ENCODE results near the gene USP17L20.
"Not testable (repeated sequence)": the region's sequence is repeated elsewhere in the genome, so short reads cannot be mapped to it uniquely, and the experiment has no call there.

The USP17L20 gene, protein sequence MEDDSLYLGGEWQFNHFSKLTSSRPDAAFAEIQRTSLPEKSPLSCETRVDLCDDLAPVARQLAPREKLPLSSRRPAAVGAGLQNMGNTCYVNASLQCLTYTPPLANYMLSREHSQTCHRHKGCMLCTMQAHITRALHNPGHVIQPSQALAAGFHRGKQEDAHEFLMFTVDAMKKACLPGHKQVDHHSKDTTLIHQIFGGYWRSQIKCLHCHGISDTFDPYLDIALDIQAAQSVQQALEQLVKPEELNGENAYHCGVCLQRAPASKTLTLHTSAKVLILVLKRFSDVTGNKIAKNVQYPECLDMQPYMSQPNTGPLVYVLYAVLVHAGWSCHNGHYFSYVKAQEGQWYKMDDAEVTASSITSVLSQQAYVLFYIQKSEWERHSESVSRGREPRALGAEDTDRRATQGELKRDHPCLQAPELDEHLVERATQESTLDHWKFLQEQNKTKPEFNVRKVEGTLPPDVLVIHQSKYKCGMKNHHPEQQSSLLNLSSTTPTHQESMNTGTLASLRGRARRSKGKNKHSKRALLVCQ

DNA sequence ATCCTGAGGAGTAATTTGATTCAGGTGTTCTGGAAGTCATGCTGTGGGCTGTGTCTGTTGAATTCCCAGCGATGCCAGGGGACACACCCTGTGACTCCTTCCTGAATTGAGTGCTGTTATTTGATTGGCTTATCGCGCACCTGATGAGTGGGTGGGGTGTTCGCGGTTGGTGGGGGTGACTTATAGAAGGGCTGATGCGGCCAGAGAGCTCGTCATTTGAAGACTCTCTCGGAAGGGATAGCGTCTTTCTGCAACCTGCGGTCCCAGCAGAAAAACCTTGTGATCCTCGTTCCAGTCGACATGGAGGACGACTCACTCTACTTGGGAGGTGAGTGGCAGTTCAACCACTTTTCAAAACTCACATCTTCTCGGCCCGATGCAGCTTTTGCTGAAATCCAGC, at the start of gene USP17L20:
USP17L20 (plus strand) TSS at position 301 of the 400 bp plus-strand sequence; CDS start at position 301, 0 bp downstream.
- not testable (repeated sequence) for H3K9me3 Mint-ChIP-seq (ENCODE audit: low read depth); H3K4me1 Mint-ChIP-seq (ENCODE audit: low read depth); H3K36me3 Mint-ChIP-seq; H3K4me3 Mint-ChIP-seq; H3K27me3 Mint-ChIP-seq; H3K27ac Mint-ChIP-seq

DNA sequence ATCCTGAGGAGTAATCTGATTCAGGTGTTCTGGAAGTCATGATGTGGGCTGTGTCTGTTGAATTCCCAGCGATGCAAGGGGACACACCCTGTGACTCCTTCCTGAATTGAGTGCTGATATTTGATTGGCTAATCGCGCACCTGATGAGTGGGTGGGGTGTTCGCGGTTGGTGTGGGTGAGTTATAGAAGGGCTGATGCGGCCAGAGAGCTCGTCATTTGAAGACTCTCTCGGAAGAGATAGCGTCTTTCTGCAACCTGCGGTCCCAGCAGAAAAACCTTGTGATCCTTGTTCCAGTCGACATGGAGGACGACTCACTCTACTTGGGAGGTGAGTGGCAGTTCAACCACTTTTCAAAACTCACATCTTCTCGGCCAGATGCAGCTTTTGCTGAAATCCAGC, 47.6 kb upstream of the USP17L20 start, which contains the start of gene USP17L10:
USP17L10 (plus strand) TSS at position 301 of the 400 bp plus-strand sequence; CDS start at position 301, 0 bp downstream.
- H3K9me3 Mint-ChIP-seq (ENCODE audit: low read depth); H3K4me1 Mint-ChIP-seq (ENCODE audit: low read depth); H3K27me3 Mint-ChIP-seq; H3K27ac Mint-ChIP-seq; H3K4me3 Mint-ChIP-seq; H3K36me3 Mint-ChIP-seq: not testable (repeated sequence)

DNA sequence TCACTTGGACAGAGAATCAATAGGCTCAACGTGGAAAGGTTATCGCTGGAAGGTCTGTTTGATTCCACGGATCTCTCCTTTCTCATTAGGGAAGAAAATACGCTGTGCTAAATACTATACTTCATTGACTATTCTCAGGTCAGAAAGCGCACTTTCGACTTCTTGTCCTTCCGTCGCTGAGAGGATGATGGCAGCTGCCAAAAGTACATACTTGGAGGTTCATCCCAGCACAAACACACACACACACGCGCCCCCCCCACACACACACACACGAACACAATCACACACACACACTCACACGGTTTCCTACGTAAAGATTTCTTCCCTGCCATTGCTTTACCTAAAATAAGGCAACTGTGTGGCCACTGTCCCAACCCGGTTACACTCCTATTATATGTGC, 43.2 kb upstream of the USP17L20 start:
- H3K4me3 Mint-ChIP-seq; H3K27me3 Mint-ChIP-seq; H3K9me3 Mint-ChIP-seq (ENCODE audit: low read depth); H3K36me3 Mint-ChIP-seq; H3K27ac Mint-ChIP-seq; H3K4me1 Mint-ChIP-seq (ENCODE audit: low read depth): not testable (repeated sequence)

DNA sequence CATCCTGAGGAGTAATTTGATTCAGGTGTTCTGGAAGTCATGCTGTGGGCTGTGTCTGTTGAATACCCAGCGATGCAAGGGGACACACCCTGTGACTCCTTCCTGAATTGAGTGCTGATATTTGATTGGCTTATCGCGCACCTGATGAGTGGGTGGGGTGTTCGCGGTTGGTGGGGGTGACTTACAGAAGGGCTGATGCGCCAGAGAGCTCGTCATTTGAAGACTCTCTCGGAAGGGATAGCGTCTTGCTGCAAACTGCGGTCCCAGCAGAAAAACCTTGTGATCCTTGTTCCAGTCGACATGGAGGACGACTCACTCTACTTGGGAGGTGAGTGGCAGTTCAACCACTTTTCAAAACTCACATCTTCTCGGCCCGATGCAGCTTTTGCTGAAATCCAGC, 42.8 kb upstream of the USP17L20 start, which contains the start of gene USP17L11:
USP17L11 (plus strand) TSS at position 301 of the 400 bp plus-strand sequence; CDS start at position 301, 0 bp downstream.
- not testable (repeated sequence) for H3K27ac Mint-ChIP-seq; H3K27me3 Mint-ChIP-seq; H3K4me3 Mint-ChIP-seq; H3K36me3 Mint-ChIP-seq; H3K9me3 Mint-ChIP-seq (ENCODE audit: low read depth); H3K4me1 Mint-ChIP-seq (ENCODE audit: low read depth)

DNA sequence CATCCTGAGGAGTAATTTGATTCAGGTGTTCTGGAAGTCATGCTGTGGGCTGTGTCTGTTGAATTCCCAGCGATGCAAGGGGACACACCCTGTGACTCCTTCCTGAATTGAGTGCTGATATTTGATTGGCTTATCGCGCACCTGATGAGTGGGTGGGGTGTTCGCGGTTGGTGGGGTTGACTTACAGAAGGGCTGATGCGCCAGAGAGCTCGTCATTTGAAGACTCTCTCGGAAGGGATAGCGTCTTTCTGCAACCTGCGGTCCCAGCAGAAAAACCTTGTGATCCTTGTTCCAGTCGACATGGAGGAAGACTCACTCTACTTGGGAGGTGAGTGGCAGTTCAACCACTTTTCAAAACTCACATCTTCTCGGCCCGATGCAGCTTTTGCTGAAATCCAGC, 38.1 kb upstream of the USP17L20 start, which contains the start of gene USP17L12:
USP17L12 (plus strand) TSS at position 301 of the 400 bp plus-strand sequence; CDS start at position 301, 0 bp downstream.
- H3K9me3 Mint-ChIP-seq (ENCODE audit: low read depth); H3K27ac Mint-ChIP-seq; H3K4me3 Mint-ChIP-seq; H3K36me3 Mint-ChIP-seq; H3K27me3 Mint-ChIP-seq; H3K4me1 Mint-ChIP-seq (ENCODE audit: low read depth): not testable (repeated sequence)

DNA sequence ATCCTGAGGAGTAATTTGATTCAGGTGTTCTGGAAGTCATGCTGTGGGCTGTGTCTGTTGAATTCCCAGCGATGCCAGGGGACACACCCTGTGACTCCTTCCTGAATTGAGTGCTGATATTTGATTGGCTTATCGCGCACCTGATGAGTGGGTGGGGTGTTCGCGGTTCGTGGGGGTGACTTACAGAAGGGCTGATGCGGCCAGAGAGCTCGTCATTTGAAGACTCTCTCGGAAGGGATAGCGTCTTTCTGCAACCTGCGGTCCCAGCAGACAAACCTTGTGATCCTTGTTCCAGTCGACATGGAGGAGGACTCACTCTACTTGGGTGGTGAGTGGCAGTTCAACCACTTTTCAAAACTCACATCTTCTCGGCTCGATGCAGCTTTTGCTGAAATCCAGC, 33.3 kb upstream of the USP17L20 start, which contains the start of gene USP17L13:
USP17L13 (plus strand) TSS at position 301 of the 400 bp plus-strand sequence; CDS start at position 301, 0 bp downstream.
- H3K36me3 Mint-ChIP-seq; H3K9me3 Mint-ChIP-seq (ENCODE audit: low read depth); H3K27ac Mint-ChIP-seq; H3K4me3 Mint-ChIP-seq; H3K27me3 Mint-ChIP-seq; H3K4me1 Mint-ChIP-seq (ENCODE audit: low read depth): not testable (repeated sequence)

DNA sequence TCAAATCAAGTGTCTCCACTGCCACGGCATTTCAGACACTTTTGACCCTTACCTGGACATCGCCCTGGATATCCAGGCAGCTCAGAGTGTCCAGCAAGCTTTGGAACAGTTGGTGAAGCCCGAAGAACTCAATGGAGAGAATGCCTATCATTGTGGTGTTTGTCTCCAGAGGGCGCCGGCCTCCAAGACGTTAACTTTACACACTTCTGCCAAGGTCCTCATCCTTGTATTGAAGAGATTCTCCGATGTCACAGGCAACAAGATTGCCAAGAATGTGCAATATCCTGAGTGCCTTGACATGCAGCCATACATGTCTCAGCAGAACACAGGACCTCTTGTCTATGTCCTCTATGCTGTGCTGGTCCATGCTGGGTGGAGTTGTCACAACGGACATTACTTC, 27.7 kb upstream of the USP17L20 start:
- H3K4me1 Mint-ChIP-seq (ENCODE audit: low read depth); H3K9me3 Mint-ChIP-seq (ENCODE audit: low read depth); H3K27me3 Mint-ChIP-seq; H3K27ac Mint-ChIP-seq; H3K36me3 Mint-ChIP-seq; H3K4me3 Mint-ChIP-seq: not testable (repeated sequence)

DNA sequence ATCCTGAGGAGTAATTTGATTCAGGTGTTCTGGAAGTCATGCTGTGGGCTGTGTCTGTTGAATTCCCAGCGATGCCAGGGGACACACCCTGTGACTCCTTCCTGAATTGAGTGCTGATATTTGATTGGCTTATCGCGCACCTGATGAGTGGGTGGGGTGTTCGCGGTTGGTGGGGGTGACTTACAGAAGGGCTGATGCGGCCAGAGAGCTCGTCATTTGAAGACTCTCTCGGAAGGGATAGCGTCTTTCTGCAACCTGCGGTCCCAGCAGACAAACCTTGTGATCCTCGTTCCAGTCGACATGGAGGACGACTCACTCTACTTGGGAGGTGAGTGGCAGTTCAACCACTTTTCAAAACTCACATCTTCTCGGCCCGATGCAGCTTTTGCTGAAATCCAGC, 23.8 kb upstream of the USP17L20 start, which contains the start of gene USP17L15:
USP17L15 (plus strand) TSS at position 301 of the 400 bp plus-strand sequence; CDS start at position 301, 0 bp downstream.
- H3K4me1 Mint-ChIP-seq (ENCODE audit: low read depth); H3K9me3 Mint-ChIP-seq (ENCODE audit: low read depth); H3K27me3 Mint-ChIP-seq; H3K36me3 Mint-ChIP-seq; H3K4me3 Mint-ChIP-seq; H3K27ac Mint-ChIP-seq: not testable (repeated sequence)

DNA sequence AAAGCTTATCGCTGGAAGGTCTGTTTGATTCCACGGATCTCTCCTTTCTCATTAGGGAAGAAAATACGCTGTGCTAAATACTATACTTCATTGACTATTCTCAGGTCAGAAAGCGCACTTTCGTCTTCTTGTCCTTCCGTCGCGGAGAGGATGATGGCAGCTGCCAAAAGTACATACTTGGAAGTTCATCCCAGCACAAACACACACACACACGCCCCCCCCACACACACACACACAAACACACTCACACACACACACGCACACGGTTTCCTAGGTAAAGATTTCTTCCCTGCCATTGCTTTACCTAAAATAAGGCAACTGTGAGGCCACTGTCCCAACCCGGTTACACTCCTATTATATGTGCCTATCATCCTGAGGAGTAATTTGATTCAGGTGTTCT, 19.5 kb upstream of the USP17L20 start:
- H3K9me3 Mint-ChIP-seq (ENCODE audit: low read depth); H3K27me3 Mint-ChIP-seq; H3K4me3 Mint-ChIP-seq; H3K4me1 Mint-ChIP-seq (ENCODE audit: low read depth); H3K36me3 Mint-ChIP-seq; H3K27ac Mint-ChIP-seq: not testable (repeated sequence)

DNA sequence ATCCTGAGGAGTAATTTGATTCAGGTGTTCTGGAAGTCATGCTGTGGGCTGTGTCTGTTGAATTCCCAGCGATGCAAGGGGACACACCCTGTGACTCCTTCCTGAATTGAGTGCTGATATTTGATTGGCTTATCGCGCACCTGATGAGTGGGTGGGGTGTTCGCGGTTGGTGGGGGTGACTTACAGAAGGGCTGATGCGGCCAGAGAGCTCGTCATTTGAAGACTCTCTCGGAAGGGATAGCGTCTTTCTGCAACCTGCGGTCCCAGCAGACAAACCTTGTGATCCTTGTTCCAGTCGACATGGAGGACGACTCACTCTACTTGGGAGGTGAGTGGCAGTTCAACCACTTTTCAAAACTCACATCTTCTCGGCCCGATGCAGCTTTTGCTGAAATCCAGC, 14.3 kb upstream of the USP17L20 start, which contains the start of gene USP17L17:
USP17L17 (plus strand) TSS at position 301 of the 400 bp plus-strand sequence; CDS start at position 301, 0 bp downstream.
- H3K4me3 Mint-ChIP-seq; H3K9me3 Mint-ChIP-seq (ENCODE audit: low read depth); H3K27ac Mint-ChIP-seq; H3K27me3 Mint-ChIP-seq; H3K36me3 Mint-ChIP-seq; H3K4me1 Mint-ChIP-seq (ENCODE audit: low read depth): not testable (repeated sequence)

DNA sequence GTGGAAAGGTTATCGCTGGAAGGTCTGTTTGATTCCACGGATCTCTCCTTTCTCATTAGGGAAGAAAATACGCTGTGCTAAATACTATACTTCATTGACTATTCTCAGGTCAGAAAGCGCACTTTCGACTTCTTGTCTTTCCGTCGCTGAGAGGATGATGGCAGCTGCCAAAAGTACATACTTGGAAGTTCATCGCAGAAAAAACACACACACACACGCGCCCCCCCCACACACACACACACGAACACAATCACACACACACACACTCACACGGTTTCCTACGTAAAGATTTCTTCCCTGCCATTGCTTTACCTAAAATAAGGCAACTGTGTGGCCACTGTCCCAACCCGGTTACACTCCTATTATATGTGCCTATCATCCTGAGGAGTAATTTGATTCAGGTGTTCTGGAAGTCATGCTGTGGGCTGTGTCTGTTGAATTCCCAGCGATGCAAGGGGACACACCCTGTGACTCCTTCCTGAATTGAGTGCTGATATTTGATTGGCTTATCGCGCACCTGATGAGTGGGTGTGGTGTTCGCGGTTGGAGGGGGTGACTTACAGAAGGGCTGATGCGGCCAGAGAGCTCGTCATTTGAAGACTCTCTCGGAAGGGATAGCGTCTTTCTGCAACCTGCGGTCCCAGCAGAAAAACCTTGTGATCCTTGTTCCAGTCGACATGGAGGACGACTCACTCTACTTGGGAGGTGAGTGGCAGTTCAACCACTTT, 9.8 kb upstream of the USP17L20 start, which contains the start of gene USP17L18:
USP17L18 (plus strand) TSS at position 678 of the 728 bp plus-strand sequence; CDS start at position 678, 0 bp downstream.
- H3K27ac Mint-ChIP-seq; H3K9me3 Mint-ChIP-seq (ENCODE audit: low read depth); H3K4me3 Mint-ChIP-seq; H3K4me1 Mint-ChIP-seq (ENCODE audit: low read depth); H3K27me3 Mint-ChIP-seq; H3K36me3 Mint-ChIP-seq: not testable (repeated sequence)

DNA sequence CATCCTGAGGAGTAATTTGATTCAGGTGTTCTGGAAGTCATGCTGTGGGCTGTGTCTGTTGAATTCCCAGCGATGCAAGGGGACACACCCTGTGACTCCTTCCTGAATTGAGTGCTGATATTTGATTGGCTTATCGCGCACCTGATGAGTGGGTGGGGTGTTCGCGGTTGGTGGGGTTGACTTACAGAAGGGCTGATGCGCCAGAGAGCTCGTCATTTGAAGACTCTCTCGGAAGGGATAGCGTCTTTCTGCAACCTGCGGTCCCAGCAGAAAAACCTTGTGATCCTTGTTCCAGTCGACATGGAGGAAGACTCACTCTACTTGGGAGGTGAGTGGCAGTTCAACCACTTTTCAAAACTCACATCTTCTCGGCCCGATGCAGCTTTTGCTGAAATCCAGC, 4.8 kb upstream of the USP17L20 start, which contains the start of gene USP17L19:
USP17L19 (plus strand) TSS at position 301 of the 400 bp plus-strand sequence; CDS start at position 301, 0 bp downstream.
- not testable (repeated sequence) for H3K36me3 Mint-ChIP-seq; H3K9me3 Mint-ChIP-seq (ENCODE audit: low read depth); H3K4me1 Mint-ChIP-seq (ENCODE audit: low read depth); H3K4me3 Mint-ChIP-seq; H3K27me3 Mint-ChIP-seq; H3K27ac Mint-ChIP-seq

DNA sequence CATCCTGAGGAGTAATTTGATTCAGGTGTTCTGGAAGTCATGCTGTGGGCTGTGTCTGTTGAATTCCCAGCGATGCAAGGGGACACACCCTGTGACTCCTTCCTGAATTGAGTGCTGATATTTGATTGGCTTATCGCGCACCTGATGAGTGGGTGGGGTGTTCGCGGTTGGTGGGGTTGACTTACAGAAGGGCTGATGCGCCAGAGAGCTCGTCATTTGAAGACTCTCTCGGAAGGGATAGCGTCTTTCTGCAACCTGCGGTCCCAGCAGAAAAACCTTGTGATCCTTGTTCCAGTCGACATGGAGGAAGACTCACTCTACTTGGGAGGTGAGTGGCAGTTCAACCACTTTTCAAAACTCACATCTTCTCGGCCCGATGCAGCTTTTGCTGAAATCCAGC, 4.6 kb downstream of the USP17L20 start, which contains the start of gene USP17L21:
USP17L21 (plus strand) TSS at position 301 of the 400 bp plus-strand sequence; CDS start at position 301, 0 bp downstream.
- H3K9me3 Mint-ChIP-seq (ENCODE audit: low read depth); H3K4me3 Mint-ChIP-seq; H3K27me3 Mint-ChIP-seq; H3K4me1 Mint-ChIP-seq (ENCODE audit: low read depth); H3K36me3 Mint-ChIP-seq; H3K27ac Mint-ChIP-seq: not testable (repeated sequence)

DNA sequence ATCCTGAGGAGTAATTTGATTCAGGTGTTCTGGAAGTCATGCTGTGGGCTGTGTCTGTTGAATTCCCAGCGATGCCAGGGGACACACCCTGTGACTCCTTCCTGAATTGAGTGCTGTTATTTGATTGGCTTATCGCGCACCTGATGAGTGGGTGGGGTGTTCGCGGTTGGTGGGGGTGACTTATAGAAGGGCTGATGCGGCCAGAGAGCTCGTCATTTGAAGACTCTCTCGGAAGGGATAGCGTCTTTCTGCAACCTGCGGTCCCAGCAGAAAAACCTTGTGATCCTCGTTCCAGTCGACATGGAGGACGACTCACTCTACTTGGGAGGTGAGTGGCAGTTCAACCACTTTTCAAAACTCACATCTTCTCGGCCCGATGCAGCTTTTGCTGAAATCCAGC, 9.4 kb downstream of the USP17L20 start, which contains the start of gene USP17L22:
USP17L22 (plus strand) TSS at position 301 of the 400 bp plus-strand sequence; CDS start at position 301, 0 bp downstream.
- not testable (repeated sequence) for H3K9me3 Mint-ChIP-seq (ENCODE audit: low read depth); H3K27ac Mint-ChIP-seq; H3K4me1 Mint-ChIP-seq (ENCODE audit: low read depth); H3K4me3 Mint-ChIP-seq; H3K36me3 Mint-ChIP-seq; H3K27me3 Mint-ChIP-seq

DNA sequence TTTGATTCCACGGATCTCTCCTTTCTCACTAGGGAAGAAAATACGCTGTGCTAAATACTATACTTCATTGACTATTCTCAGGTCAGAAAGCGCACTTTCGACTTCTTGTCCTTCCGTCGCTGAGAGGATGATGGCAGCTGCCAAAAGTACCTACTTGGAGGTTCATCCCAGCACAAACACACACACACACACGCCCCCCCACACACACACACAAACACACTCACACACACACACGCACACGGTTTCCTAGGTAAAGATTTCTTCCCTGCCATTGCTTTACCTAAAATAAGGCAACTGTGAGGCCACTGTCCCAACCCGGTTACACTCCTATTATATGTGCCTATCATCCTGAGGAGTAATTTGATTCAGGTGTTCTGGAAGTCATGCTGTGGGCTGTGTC, 13.8 kb downstream of the USP17L20 start:
- not testable (repeated sequence) for H3K4me1 Mint-ChIP-seq (ENCODE audit: low read depth); H3K27me3 Mint-ChIP-seq; H3K36me3 Mint-ChIP-seq; H3K27ac Mint-ChIP-seq; H3K9me3 Mint-ChIP-seq (ENCODE audit: low read depth); H3K4me3 Mint-ChIP-seq
